HG03060 (cell line): ENCODE results near the gene PKLR.
"Not testable (repeated sequence)": the region's sequence is repeated elsewhere in the genome, so short reads cannot be mapped to it uniquely, and the experiment has no call there.

Experiments
- ATAC-seq: cut with Tn5 transposase; IDR thresholded peaks from one replicate; pipeline ENCODE4 v1.9.1; 2021; ENCODE audit warnings: low read depth, moderate number of reproducible peaks; ENCODE audit not compliant: unreplicated experiment

Gene PKLR

DNA sequence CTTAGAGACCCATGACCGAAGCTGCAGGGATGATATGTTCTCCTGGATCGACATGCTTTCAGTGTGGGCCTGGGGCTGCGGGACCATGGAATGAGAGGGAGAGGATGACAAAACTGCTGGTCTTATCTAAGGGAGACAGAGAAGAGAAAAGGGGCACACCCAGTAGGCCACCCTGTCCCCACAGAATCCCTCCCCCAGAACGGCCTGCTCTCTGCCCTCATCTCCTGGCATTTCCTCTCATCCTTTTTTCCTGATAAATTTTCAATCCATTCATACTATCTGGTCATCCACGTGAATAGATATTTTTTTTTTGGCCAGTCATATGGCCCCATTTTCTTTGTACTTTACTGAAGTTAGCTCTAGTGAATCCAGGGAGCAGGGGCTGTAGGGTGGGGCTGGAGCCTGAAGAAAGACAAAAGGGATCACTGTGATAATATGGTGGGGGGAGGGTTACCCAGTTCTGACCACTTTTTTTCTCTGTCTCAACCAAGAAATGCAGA lies at the start of gene PKLR:
TSS of gene PKLR (minus strand) at position 97 of the 500 bp plus-strand sequence. CDS start at position 54, 43 bp downstream.
- ATAC-seq, result no peak

DNA sequence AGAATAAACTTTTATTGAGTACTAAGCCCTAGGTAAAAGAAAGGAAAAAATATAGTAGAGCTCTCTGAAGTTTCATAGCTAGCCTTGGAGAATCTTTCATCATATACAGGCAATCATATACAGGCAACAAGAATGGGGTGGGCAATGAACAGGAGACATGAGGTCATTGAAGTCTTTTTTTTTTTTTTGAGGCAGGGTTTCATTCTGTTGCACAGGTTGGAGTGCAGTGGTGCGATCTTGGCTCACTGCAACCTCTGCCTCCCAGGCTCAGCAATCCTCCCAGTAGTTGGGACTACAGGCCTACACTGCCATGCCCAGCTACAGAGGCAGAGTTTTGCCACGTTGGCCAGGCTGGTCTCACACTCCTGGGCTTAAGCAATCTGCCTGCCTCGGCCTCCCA lies 41.6 kb upstream of the PKLR start:
- no peak for ATAC-seq

- ATAC-seq, result no peak
Observed at GRCh38 chr1:155339515-155340097, 38.4 kb upstream of the PKLR start.

- no peak for ATAC-seq
Observed at GRCh38 chr1:155334962-155335361, 33.7 kb upstream of the PKLR start.

- no peak for ATAC-seq
Observed at GRCh38 chr1:155329980-155330598, 28.9 kb upstream of the PKLR start.

- not testable (repeated sequence) for ATAC-seq
Observed at GRCh38 chr1:155328856-155329255, 27.6 kb upstream of the PKLR start.

DNA sequence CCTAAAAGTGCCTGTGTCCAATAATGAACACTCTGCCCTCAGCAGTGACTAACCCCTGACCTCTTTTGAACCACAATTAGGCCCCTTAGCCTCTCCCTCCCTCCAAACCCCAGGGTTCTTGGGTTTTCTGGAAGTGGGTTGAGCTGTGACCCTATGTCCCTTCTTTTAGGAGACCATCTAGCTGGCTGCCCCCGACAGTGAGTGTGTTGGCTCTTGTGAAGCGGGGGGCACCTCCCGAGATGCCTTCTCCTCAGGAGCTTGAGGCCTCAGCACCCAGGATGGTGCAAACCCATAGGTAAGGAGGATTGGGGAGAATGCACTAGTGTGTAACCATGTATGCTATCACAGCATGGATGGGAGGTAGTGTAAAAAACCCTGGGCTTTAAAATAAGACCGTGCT lies 26.7 kb upstream of the PKLR start:
- ATAC-seq, result no peak

DNA sequence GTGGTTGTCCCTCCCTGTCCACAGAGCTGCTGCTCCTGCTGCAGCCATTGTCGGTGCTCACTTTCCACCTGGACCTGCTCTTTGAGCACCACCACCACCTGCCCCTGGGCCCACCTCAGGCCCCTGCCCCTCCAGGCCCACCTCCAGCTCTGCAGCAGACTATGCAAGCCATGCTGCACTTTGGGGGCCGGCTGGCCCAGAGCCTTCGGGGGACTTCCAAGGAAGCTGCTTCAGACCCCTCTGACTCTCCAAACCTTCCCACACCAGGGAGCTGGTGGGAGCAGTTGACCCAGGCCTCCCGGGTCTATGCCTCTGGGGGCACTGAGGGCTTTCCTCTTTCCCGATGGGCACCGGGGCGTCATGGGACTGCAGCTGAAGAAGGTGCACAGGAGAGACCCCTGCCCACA lies 25.4 kb upstream of the PKLR start:
- ATAC-seq, result no peak

DNA sequence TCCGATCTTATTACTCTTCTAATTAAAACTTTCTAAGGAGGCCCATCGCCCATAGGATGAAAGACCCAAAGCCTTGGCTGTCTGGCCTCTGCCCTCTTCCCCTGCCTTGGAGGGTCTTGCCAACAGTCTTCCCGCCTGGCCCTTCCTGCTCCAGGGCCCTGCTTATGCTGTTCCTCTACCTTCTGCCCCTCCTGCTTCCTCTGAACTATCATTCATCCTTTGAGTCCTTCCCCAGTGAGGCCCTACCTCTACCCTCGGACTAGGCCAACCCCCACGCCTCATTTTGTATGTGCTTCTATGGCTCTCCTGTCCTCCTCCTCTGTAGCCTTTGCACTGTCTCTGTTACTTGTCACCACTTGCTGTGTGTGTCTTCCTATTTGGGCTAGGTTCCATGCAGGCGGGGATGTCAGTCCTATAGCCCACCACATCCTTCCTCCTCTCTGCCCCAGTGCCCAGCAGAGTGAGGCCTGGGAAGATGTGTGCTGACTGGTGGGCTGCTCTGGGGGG lies 24.8 kb upstream of the PKLR start:
- ATAC-seq, result no peak

DNA sequence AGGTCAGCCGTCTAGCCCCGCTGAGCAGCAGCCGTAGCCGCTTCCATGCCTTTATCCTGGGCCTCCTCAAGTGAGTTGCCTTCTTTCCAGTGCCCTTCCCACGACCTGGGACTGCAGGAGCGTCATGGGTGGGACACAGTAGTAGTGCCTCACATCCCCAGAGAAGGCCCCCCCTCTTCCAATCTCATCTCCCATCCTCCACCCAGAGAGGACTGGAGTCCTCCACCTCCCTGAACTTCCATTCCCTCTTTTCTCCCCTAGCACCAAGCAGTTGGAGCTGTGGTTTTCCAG lies 24.3 kb upstream of the PKLR start:
- no peak for ATAC-seq

- ATAC-seq, result no peak
Observed at GRCh38 chr1:155324717-155325602, 23.7 kb upstream of the PKLR start.

DNA sequence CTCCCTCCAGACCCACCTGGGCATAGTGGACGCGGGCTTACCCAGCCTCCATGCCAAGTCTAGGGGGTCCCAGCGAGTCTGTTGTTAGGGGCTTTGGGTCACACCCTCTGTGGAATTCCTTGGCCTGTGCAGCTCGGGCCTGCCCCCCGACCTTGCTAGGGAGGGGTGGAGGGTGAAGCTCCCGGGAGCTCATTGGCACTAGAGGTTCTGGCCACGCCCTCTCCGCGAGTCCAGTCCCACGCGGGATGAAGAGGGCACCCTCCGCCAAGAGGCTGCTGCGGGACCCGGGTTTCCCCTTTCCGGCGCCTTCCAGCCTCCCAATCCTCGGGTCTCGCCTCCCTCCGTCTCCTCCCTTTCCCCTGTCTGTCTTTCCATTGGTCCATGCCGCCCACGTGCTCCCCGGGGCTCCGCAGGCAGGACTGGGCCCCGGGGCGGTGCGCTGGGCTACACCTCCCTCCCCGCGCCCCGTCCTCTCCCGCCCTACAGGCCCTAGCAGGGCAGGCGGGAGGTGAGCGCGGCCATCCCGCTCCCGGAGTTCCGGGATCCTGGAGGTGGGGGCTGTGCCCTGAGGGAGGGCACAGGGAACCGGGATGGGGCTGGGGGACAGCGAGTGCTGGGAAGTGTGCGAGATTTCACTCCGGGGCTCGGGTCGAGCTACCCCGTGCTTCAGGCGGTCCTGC lies 22.9 kb upstream of the PKLR start:
- no peak for ATAC-seq

DNA sequence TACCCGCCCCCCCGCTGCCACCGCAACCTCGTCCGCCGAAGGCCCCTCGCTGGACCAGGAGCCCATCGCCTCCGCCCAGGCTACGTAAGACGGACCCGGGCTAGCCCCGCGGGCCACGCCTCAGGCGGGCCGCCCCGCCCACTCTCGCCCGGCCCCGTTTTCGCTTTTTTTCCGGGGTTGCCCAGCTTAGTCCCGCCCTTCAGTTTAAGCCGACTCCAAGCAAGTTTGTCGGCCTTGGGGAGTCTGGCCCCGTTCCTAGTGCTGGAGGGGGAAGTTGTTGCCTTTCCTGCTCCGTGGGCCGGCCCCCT lies 22.4 kb upstream of the PKLR start:
- ATAC-seq, result no peak

- no peak for ATAC-seq
Observed at GRCh38 chr1:155322953-155323728, 21.9 kb upstream of the PKLR start.

- no peak for ATAC-seq
Observed at GRCh38 chr1:155322571-155322952, 21.3 kb upstream of the PKLR start.

DNA sequence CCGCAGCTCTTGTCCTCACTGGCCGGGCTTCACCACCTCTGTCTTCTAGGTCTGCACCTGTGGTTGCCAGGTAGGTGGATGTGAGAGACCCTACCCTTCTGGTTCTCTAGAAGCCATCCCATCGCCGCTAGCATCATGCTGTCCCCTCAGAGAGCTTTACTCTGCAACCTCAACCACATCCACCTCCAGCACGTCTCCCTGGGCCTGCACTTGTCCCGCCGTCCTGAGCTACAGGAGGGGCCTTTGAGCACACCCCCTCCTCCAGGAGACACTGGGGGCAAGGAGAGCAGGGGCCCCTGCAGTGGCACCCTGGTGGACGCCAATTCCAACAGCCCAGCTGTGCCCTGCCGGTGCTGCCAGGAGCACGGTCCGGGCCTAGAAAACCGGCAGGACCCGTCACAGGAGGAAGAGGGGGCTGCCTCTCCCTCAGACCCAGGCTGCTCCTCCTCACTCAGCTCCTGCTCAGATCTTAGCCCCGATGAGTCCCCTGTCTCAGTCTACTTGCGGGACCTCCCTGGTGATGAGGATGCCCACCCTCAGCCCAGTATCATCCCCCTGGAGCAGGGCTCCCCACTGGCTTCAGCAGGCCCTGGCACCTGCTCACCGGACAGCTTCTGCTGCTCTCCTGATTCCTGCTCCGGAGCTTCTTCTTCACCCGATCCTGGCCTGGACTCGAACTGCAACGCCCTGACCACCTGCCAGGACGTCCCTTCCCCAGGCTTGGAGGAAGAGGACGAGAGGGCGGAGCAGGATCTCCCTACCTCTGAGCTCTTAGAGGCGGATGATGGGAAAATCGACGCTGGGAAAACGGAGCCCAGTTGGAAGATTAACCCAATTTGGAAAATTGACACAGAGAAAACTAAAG lies 20.6 kb upstream of the PKLR start:
- ATAC-seq, result no peak

DNA sequence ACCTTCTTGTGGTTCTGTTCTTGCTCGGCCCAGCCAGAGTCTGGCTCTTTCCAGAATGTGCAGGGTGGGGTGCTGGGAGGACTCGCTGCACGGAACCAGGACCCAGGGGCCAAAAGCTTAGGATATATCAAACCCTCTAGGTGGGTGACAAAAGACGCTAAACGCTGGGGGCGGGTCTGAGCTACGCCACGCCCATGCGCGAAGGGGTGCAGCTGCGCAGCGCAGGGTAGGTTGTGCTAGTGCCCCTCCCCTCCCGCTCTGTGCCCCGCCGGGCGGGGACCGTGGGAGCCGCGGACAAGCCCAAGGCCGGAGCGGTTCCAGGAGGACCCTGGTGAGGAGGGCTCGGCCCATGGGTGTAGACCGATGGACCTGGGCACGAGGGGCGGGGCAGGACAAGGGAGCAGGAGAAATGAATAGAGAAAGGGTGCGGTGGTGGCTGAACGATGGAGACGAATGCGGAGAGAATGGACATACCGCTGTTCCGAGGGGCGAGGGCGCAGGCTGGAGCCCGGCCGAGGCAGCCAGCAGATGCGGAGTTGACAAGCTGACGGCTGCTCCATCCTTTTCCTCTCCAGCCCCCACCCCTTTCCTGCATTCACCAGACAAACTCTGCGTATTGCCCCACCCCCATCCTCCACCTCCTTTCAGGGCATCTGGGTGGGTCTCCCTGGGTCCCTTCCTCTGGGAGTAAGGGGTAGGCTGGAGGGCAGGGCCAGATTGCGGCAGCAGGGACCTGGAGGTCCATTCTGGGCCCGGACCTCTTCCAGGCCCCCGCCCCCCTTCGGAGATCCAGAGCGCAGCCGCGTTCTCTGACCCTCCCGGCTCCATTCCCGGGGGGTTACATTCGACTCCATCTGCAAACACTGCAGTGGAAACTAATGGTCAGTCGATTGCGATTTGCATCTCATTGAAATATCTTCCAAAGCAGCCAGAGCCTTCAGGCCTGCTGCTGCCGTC lies 19.7 kb upstream of the PKLR start, which contains the start of gene RUSC1:
TSS of gene RUSC1 (plus strand) at position 234 of the 957 bp plus-strand sequence. CDS start 880 bp downstream, outside the sequence.
- no peak for ATAC-seq

- ATAC-seq, result no peak
Observed at GRCh38 chr1:155320252-155320651, 19.0 kb upstream of the PKLR start.
